HEK293 (cell line): ENCODE measurements around the gene PIK3R5.

Experiments used
- CTCF ChIA-PET: fragments of 350-600 bp; formaldehyde crosslinking; extraction: SDS; loops from one replicate; lab custom pipeline; 2021; ENCODE audit warnings: antibody characterized with exemption; lab: Yijun Ruan, JAX
- POLR2A ChIA-PET: fragments of 300-600 bp; formaldehyde crosslinking; extraction: SDS; loops from one replicate; lab custom pipeline; 2020; ENCODE audit warnings: antibody characterized with exemption, inconsistent platforms; lab: Yijun Ruan, JAX
- H3K27ac ChIP-seq: fragments of 200-500 bp; sonication (Bioruptor generic); 2 replicates; pipeline ENCODE4 v1.5.1; 2014; ENCODE audit warnings: low read depth, low read length, control low read depth, inconsistent platforms; ENCODE audit errors: extremely low read depth
- H3K36me3 ChIP-seq, 2 experiments: fragments of 200-500 bp in 1 of 2; sonication (Bioruptor generic) in 1 of 2; 1 replicate in 1 of 2; 2 replicates in 1 of 2; pipeline ENCODE4 v1.5.1; 2014 to 2017; ENCODE audit warnings: inconsistent platforms in 2 of 2, low read length in 2 of 2; ENCODE audit not compliant: control insufficient read depth in 2 of 2, insufficient read depth in 1 of 2
- H3K4me1 ChIP-seq: fragments of 200-500 bp; sonication (Bioruptor generic); 2 replicates; pipeline ENCODE4 v1.5.1; 2014; ENCODE audit warnings: mild to moderate bottlenecking, low read length, inconsistent platforms; ENCODE audit not compliant: control insufficient read depth, insufficient read depth
- H3K4me3 ChIP-seq: 2 replicates; pipeline ENCODE4 v1.5.1; 2011; ENCODE audit warnings: low read depth, mild to moderate bottlenecking, control low read depth, low read length, moderate library complexity
- H3K9me3 ChIP-seq: fragments of 200-500 bp; sonication (Bioruptor generic); 2 replicates; pipeline ENCODE4 v1.5.1; 2014; ENCODE audit warnings: low read depth, low read length, inconsistent platforms; ENCODE audit not compliant: control insufficient read depth, insufficient read depth
- HOXD13 ChIP-seq: sonication (generic); formaldehyde crosslinking; IDR thresholded peaks from 2 replicates; pipeline ENCODE4 v1.8.0; 2022; ENCODE audit warnings: missing genetic modification reagents, borderline replicate concordance
- KLF10 ChIP-seq: fragments of 450-650 bp; IDR thresholded peaks from 2 replicates; pipeline ENCODE4 v1.5.1; 2018; ENCODE audit warnings: missing biosample characterization, mild to moderate bottlenecking, missing genetic modification characterization
- KLF7 ChIP-seq: fragments of 450-650 bp; formaldehyde crosslinking; IDR thresholded peaks from 2 replicates; pipeline ENCODE4 v1.5.1; 2016; ENCODE audit warnings: missing biosample characterization, missing genetic modification characterization, borderline replicate concordance
- OSR2 ChIP-seq: fragments of 450-650 bp; formaldehyde crosslinking; IDR thresholded peaks from 2 replicates; pipeline ENCODE4 v1.5.1; 2016; ENCODE audit warnings: missing biosample characterization, missing genetic modification characterization
- OVOL3 ChIP-seq: fragments of 450-650 bp; formaldehyde crosslinking; IDR thresholded peaks from 2 replicates; pipeline ENCODE4 v1.5.1; 2016; ENCODE audit warnings: missing biosample characterization, missing genetic modification characterization
- SCRT1 ChIP-seq: fragments of 450-650 bp; formaldehyde crosslinking; IDR thresholded peaks from 2 replicates; pipeline ENCODE4 v1.5.1; 2016; ENCODE audit warnings: missing biosample characterization, missing genetic modification characterization, borderline replicate concordance
- ZBTB48 ChIP-seq: fragments of 450-650 bp; formaldehyde crosslinking; IDR thresholded peaks from 2 replicates; pipeline ENCODE4 v1.5.1; 2016; ENCODE audit warnings: missing biosample characterization, missing genetic modification characterization
- ZBTB8A ChIP-seq: fragments of 450-650 bp; formaldehyde crosslinking; IDR thresholded peaks from 2 replicates; pipeline ENCODE4 v1.5.1; 2016; ENCODE audit warnings: missing biosample characterization, missing genetic modification characterization
- ZFP41 ChIP-seq: fragments of 450-650 bp; formaldehyde crosslinking; IDR thresholded peaks from 2 replicates; pipeline ENCODE4 v1.5.1; 2016; ENCODE audit warnings: missing biosample characterization, missing genetic modification characterization, borderline replicate concordance
- ZNF114 ChIP-seq: fragments of 450-650 bp; formaldehyde crosslinking; IDR thresholded peaks from 2 replicates; pipeline ENCODE4 v1.5.0; 2017; ENCODE audit warnings: missing biosample characterization, missing genetic modification characterization
- ZNF133 ChIP-seq: fragments of 450-650 bp; formaldehyde crosslinking; IDR thresholded peaks from 2 replicates; pipeline ENCODE4 v1.5.1; 2016; ENCODE audit warnings: missing biosample characterization, missing genetic modification characterization
- ZNF138 ChIP-seq: fragments of 450-650 bp; formaldehyde crosslinking; IDR thresholded peaks from 2 replicates; pipeline ENCODE4 v1.5.1; 2016; ENCODE audit warnings: missing biosample characterization, missing genetic modification characterization, borderline replicate concordance
- ZNF140 ChIP-seq: fragments of 450-650 bp; formaldehyde crosslinking; IDR thresholded peaks from 2 replicates; pipeline ENCODE4 v1.5.1; 2016; ENCODE audit warnings: missing biosample characterization, missing genetic modification characterization
- ZNF155 ChIP-seq: fragments of 450-650 bp; formaldehyde crosslinking; IDR thresholded peaks from 2 replicates; pipeline ENCODE4 v1.5.1; 2016; ENCODE audit warnings: missing biosample characterization, missing genetic modification characterization
- ZNF16 ChIP-seq: fragments of 450-650 bp; formaldehyde crosslinking; IDR thresholded peaks from 2 replicates; pipeline ENCODE4 v1.5.1; 2016; ENCODE audit warnings: low read depth, missing biosample characterization, missing genetic modification characterization
- ZNF18 ChIP-seq: fragments of 450-650 bp; formaldehyde crosslinking; IDR thresholded peaks from 2 replicates; pipeline ENCODE4 v1.5.1; 2016; ENCODE audit warnings: missing biosample characterization, missing genetic modification characterization
- ZNF2 ChIP-seq: fragments of 450-650 bp; formaldehyde crosslinking; IDR thresholded peaks from 2 replicates; pipeline ENCODE4 v1.5.1; 2016; ENCODE audit warnings: missing biosample characterization, missing genetic modification characterization
- ZNF248 ChIP-seq: fragments of 450-650 bp; formaldehyde crosslinking; IDR thresholded peaks from 2 replicates; pipeline ENCODE4 v1.5.1; 2017; ENCODE audit warnings: missing biosample characterization, missing genetic modification characterization
- ZNF311 ChIP-seq: fragments of 450-650 bp; formaldehyde crosslinking; IDR thresholded peaks from 2 replicates; pipeline ENCODE4 v1.5.1; 2017; ENCODE audit warnings: missing biosample characterization, missing genetic modification characterization, borderline replicate concordance
- ZNF473 ChIP-seq: fragments of 450-650 bp; formaldehyde crosslinking; IDR thresholded peaks from 2 replicates; pipeline ENCODE4 v1.5.1; 2017; ENCODE audit warnings: missing biosample characterization, missing genetic modification characterization
- ZNF501 ChIP-seq: fragments of 450-650 bp; formaldehyde crosslinking; IDR thresholded peaks from 2 replicates; pipeline ENCODE4 v1.5.1; 2016; ENCODE audit warnings: missing biosample characterization, missing genetic modification characterization
- ZNF544 ChIP-seq: fragments of 450-650 bp; formaldehyde crosslinking; IDR thresholded peaks from 2 replicates; pipeline ENCODE4 v1.5.0; 2017; ENCODE audit warnings: missing biosample characterization, missing genetic modification characterization
- ZNF548 ChIP-seq: fragments of 450-650 bp; formaldehyde crosslinking; IDR thresholded peaks from 2 replicates; pipeline ENCODE4 v1.5.1; 2016; ENCODE audit warnings: missing biosample characterization, missing genetic modification characterization
- ZNF596 ChIP-seq: fragments of 450-650 bp; IDR thresholded peaks from 2 replicates; pipeline ENCODE4 v1.5.0; 2018; ENCODE audit warnings: missing biosample characterization, mild to moderate bottlenecking, missing genetic modification characterization, moderate library complexity
- ZNF610 ChIP-seq: fragments of 450-650 bp; formaldehyde crosslinking; IDR thresholded peaks from 2 replicates; pipeline ENCODE4 v1.5.1; 2016; ENCODE audit warnings: missing biosample characterization, missing genetic modification characterization, borderline replicate concordance
- ZNF623 ChIP-seq: fragments of 450-650 bp; formaldehyde crosslinking; IDR thresholded peaks from 2 replicates; pipeline ENCODE4 v1.5.1; 2016; ENCODE audit warnings: missing biosample characterization, missing genetic modification characterization
- ZNF670 ChIP-seq: fragments of 450-650 bp; formaldehyde crosslinking; IDR thresholded peaks from 2 replicates; pipeline ENCODE4 v1.5.1; 2016; ENCODE audit warnings: missing biosample characterization, missing genetic modification characterization, low read depth
- ZNF677 ChIP-seq: fragments of 450-650 bp; IDR thresholded peaks from 2 replicates; pipeline ENCODE4 v1.5.0; 2018; ENCODE audit warnings: missing biosample characterization, mild to moderate bottlenecking, missing genetic modification characterization, moderate library complexity
- ZNF76 ChIP-seq: fragments of 450-650 bp; formaldehyde crosslinking; IDR thresholded peaks from 2 replicates; pipeline ENCODE4; 2016; ENCODE audit warnings: low read depth, missing biosample characterization, missing genetic modification characterization, borderline replicate concordance
- ZSCAN23 ChIP-seq: fragments of 450-650 bp; formaldehyde crosslinking; IDR thresholded peaks from 2 replicates; pipeline ENCODE4 v1.5.1; 2016; ENCODE audit warnings: missing biosample characterization, missing genetic modification characterization
- TF ChIP-seq, protein P1 (sequence below): fragments of 450-650 bp; formaldehyde crosslinking; IDR thresholded peaks from 2 replicates; pipeline ENCODE4 v1.5.1; 2016; ENCODE audit warnings: missing biosample characterization, missing genetic modification characterization, low read depth

PIK3R5 gene

GRCh38 chr17:8870406-8871040, 95.0 kb downstream of the PIK3R5 start:
- Histone ChIP-seq H3K4me1 (no peaks in the 10 kb centered on the region), H3K36me3 (no peaks in the 10 kb centered on the region), H3K4me3 (no peak overlapping the region), H3K9me3 (no peaks in the 10 kb centered on the region), H3K27ac (no peak overlapping the region)
- TF ChIP-seq ZNF248 (tag by site-specific recombination): no peak
- TF ChIP-seq ZBTB8A (tag by site-specific recombination): no peak
- TF ChIP-seq ZNF670: no peak
- no peak for TF ChIP-seq ZNF133
- no peak for TF ChIP-seq ZNF596 (tag by site-specific recombination)
- TF ChIP-seq, protein P1, sequence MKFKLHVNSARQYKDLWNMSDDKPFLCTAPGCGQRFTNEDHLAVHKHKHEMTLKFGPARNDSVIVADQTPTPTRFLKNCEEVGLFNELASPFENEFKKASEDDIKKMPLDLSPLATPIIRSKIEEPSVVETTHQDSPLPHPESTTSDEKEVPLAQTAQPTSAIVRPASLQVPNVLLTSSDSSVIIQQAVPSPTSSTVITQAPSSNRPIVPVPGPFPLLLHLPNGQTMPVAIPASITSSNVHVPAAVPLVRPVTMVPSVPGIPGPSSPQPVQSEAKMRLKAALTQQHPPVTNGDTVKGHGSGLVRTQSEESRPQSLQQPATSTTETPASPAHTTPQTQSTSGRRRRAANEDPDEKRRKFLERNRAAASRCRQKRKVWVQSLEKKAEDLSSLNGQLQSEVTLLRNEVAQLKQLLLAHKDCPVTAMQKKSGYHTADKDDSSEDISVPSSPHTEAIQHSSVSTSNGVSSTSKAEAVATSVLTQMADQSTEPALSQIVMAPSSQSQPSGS (tag by site-specific recombination): no peak
- no peak for TF ChIP-seq ZNF140 (tag by site-specific recombination)
- no peak for TF ChIP-seq SCRT1
- TF ChIP-seq OSR2 (tag by site-specific recombination): no peak
- no peak for TF ChIP-seq ZNF138 (tag by site-specific recombination)
- TF ChIP-seq ZNF18 (tag by site-specific recombination): no peak
- no peak for TF ChIP-seq ZNF610 (tag by site-specific recombination)
- no peak for TF ChIP-seq ZNF114 (tag by site-specific recombination)
- TF ChIP-seq ZNF311: no peak
- TF ChIP-seq ZNF2 (tag by site-specific recombination): no peak
- TF ChIP-seq ZNF473 (tag by site-specific recombination): no peak
- TF ChIP-seq ZBTB48 (tag by site-specific recombination): no peak
- POLR2A ChIA-PET: no interaction called here
- CTCF ChIA-PET: interaction anchor here (0.6 to 1.2 kb wide), 4 partner anchors 32 to 760 kb away, joined by 3 read pairs; no protein-coding TSS in a partner anchor

DNA sequence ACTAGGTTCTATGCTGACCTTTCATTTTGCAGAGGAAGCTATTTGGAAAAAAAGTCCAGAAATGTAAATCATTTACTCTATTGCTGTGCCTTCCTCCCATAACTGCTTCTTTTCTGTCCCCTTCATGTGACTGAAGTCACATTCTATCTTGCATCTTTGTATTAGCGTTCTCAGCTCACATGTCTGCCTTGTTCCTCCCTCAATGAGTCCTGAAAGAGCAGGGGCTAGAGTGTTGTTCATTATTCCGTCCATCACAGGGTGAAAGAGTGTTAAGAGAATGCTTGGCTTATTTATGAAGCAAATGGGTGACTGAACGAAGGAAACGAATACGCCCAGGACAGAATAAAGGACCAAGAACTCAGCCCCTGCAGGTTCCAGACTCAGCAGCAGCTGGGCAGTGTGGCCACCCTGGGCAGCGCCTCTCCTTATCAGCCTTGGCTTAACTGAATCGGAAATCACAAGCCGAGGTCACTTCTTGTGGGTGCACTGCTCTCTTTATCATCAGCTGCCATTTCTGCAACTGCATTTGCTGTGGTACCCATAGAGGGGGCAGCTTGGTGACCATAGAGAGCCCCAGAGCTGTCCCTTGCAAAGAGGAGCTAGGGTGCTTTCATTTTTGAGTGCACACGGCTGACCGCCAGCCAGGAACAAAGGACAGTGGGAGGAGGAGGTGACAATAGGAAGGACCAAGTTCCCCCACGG, 96.2 kb downstream of the PIK3R5 start:
- H3K4me1 ChIP-seq: no peaks in the 10 kb centered on the region
- POLR2A ChIA-PET: no interaction called here
- TF ChIP-seq ZNF544 (tag by site-specific recombination) (no peak), OVOL3 (tag by site-specific recombination) (no peak), ZNF677 (tag by site-specific recombination) (no peak), HOXD13 (CRISPR knock-in tag) (no peak), ZNF16 (no peak), ZNF76 (tag by site-specific recombination) (no peak), KLF10 (tag by site-specific recombination) (no peak), ZSCAN23 (tag by site-specific recombination) (no peak), ZFP41 (no peak), ZNF155 (tag by site-specific recombination) (no peak), ZNF140 (tag by site-specific recombination) (no peak), ZNF623 (tag by site-specific recombination) (no peak), ZNF548 (tag by site-specific recombination) (no peak), ZNF501 (no peak), KLF7 (tag by site-specific recombination) (no peak), ZNF248 (tag by site-specific recombination) (no peak)
- no peak overlapping the region for H3K27ac ChIP-seq
- H3K9me3 ChIP-seq: no peaks in the 10 kb centered on the region
- no peak overlapping the region for H3K4me3 ChIP-seq
- H3K36me3 ChIP-seq: no peaks in the 10 kb centered on the region
- CTCF ChIA-PET: interaction anchor here (0.6 to 1.1 kb wide), 2 partner anchors 19 to 651 kb away, joined by 3 read pairs; no protein-coding TSS in a partner anchor
